GM12892 (cell line): ENCODE measurements around the gene REG4.

ENCODE experiments used
- DNase-seq: peaks from one replicate; pipeline ENCODE4 v3.0.0; 2011; ENCODE audit not compliant: insufficient read length
- FAIRE-seq: peaks from 2 replicates; lab custom pipeline; 2011; peaks lifted over from hg19 to GRCh38; lab: Jason Lieb, UNC
- POLR2A ChIP-seq: IDR thresholded peaks from 2 replicates; pipeline ENCODE4 v1.6.1; 2011; ENCODE audit warnings: low read depth, low read length, control low read depth
- POLR2AphosphoS5 ChIP-seq: IDR thresholded peaks from 2 replicates; pipeline ENCODE4 v1.6.1; 2011; ENCODE audit warnings: low read depth, low read length, control low read depth
- TAF1 ChIP-seq: IDR thresholded peaks from 2 replicates; pipeline ENCODE4 v1.6.1; 2011; ENCODE audit warnings: low read depth, mild to moderate bottlenecking, control low read depth, low read length, borderline replicate concordance

REG4 gene

GRCh38 chr1:119744598-119744942, 66.7 kb downstream of the REG4 start:
- TF ChIP-seq POLR2A (no peak), TAF1 (no peak), POLR2AphosphoS5 (no peak)
- DNase-seq (no peak), FAIRE-seq (no peak)
